Measurements from ENCODE around the gene TMX2.

The TMX2 gene

GRCh38 chr11:57727185-57727584 is 14.8 kb downstream of the TMX2 start:
- TF ChIP-seq CTCF (IDR thresholded peaks at IDR 0.05; ENCODE audit: extremely low read depth, missing control alignments) = no peak

GRCh38 chr11:57728829-57729228 is 16.4 kb downstream of the TMX2 start:
- TF ChIP-seq CTCF (IDR thresholded peaks at IDR 0.05; ENCODE audit: extremely low read depth, missing control alignments) = no peak
- no peak for DNase-seq (ENCODE audit: low spot score)

More at GRCh38 chr11:57727185-57727584, 14.8 kb downstream of the TMX2 start:
- DNase-seq (ENCODE audit: low spot score) = no peak

DNA sequence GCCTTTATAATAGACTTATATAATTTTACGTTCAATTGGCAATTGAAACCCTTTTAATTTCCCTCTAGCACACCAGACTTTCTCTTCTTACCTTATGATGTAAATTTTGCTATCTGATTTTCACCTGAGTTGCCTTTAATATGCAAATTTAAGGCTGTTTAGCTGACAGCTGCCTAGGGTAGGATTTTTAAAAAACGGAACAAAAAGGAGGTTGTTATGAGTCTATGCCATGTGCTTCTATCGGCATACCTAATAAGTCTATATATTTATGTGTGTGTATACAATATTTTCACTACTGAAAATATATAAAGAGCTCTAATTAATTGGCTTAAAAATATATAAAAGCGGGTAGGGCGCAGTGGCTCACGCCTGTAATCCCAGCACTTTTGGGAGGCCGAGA is 17.1 kb downstream of the TMX2 start:
- no peak for TF ChIP-seq CTCF (IDR thresholded peaks at IDR 0.05; ENCODE audit: extremely low read depth, missing control alignments)
- DNase-seq (ENCODE audit: low spot score) = no peak

GRCh38 chr11:57732661-57733060 is 20.3 kb downstream of the TMX2 start:
- no peak for DNase-seq (ENCODE audit: low spot score)
- TF ChIP-seq CTCF (IDR thresholded peaks at IDR 0.05; ENCODE audit: extremely low read depth, missing control alignments) = no peak

DNA sequence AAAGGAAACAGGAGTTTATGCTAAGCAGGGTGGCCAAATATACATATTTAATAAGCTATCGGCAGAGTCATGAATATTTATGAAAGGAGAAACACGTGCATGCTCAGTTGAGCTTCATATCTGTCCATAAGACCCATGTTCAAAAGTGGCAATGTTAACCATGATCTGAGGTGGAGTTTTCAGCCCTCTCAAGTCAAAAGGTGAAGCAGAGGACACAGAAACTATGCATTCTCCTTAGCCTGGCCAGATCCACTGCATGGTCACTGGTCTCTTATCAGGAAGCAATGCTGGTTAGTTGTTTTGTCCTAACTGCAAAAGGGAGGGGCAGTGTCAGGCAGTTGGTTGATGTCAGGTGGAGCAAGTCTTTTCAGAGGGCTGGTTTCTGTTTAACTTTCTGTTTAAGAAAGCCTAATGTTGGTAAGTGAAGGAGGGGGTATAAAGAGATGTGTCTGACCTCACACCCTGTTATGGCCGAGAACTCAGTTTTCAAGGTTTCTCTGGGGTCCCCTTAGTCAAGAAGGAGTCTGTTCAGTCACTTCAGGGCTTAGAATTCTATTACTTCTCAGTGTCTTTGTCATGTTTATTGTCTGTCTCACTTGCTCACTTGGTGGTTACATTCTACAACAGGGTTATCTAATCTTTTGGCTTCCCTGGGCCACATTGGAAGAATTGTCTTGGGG is 23.4 kb downstream of the TMX2 start:
- no peak for DNase-seq (ENCODE audit: low spot score)
- TF ChIP-seq CTCF (IDR thresholded peaks at IDR 0.05; ENCODE audit: extremely low read depth, missing control alignments) = no peak

GRCh38 chr11:57741132-57742086 is 29.0 kb downstream of the TMX2 start, which contains the start of gene SELENOH:
Gene SELENOH (plus strand): TSS chr11:57741491. CDS start chr11:57741596, 105 bp downstream.
- DNase-seq (ENCODE audit: low spot score) = peak; percentile 89

More at GRCh38 chr11:57741132-57742086, 29.0 kb downstream of the TMX2 start, which contains the start of gene SELENOH:
- no peak for TF ChIP-seq CTCF (IDR thresholded peaks at IDR 0.05; ENCODE audit: extremely low read depth, missing control alignments)

All from GM20000 (cell line).